SU-DHL-6 (cell line): ENCODE results near the gene FAM174A.

Source experiments
- CTCF ChIP-seq: fragments of 200-600 bp; sonication (generic); IDR thresholded peaks from one replicate; pipeline ENCODE4 v1.5.1; 2017; ENCODE audit warnings: antibody characterized with exemption, mild to moderate bottlenecking, low read length, moderate library complexity; ENCODE audit not compliant: insufficient read depth, poor library complexity, severe bottlenecking
- EZH2phosphoT487 ChIP-seq: fragments of 200-600 bp; sonication (generic), shearing (Covaris generic); conservative IDR thresholded peaks from 2 replicates; pipeline ENCODE4 v1.6.1; 2018; ENCODE audit warnings: mild to moderate bottlenecking, antibody characterized with exemption, low read length, moderate library complexity, mixed read lengths

- TF ChIP-seq CTCF (no peak), EZH2phosphoT487 (no peak)
Measured at GRCh38 chr5:100502684-100503083, 32.5 kb upstream of the FAM174A start.
